ENCODE measurements around the gene PACRG. TPM values are rescaled to one million over a fixed set of nuclear protein-coding genes. Genes with fewer than 3 reads are reported as not detected.
A peak's percentile ranks its signal among the peaks of the same experiment; 100 is the strongest.

The PACRG gene
- total and polyA plus RNA-seq, 2 of the 13 experiments (the other 11 are each of a cell fraction or from before 2014, with no cell fraction given), result 0.13 TPM; not detected in 1

DNA sequence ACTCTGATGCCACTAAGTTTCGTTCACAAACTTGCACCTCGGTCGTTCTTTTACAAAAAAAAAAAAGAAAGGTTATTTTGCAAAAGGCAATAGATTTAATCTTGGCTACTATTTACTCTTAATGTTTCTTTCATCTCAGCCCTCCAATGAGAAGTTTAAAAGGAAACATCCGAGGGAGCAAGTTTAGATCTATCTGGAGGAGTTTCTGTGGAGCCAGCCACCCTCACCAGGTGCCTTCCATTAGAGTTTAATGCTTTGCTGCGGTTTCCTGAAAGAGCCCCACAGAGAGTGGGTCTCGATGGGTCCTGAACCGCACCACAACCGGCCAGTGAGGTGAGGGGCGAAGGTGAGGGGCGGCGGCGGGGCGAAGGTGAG, 840 bp upstream of the PACRG start:
- no peaks in the 10 kb centered on the region for H3K9me3 ChIP-seq (ENCODE audit: low read length)
- H3K9ac ChIP-seq (ENCODE audit: insufficient read depth, low read depth, low read length), result peak overlapping the region; percentile 78; the same call in 1 of the 2 replicates
- peaks cover 14% of the 10 kb centered on the region for H3K4me1 ChIP-seq (ENCODE audit: insufficient read depth, low read length)
- no peak for FAIRE-seq
- peak overlapping the region; percentile 70 to 80 (median 74) for H3K4me3 ChIP-seq (replicated peaks in 1 of 3; ENCODE audit: insufficient read depth in 1 of 3, low read depth in 2 of 3, low read length in 3 of 3)
- 1% methylated on average over 7 of the region's 13 CpGs for WGBS (ENCODE audit: low lambda C conversion rate)
- ATAC-seq, result peak; percentile 38
- no peaks in the 10 kb centered on the region for H3K79me2 ChIP-seq (ENCODE audit: insufficient read depth, low read length)
- POLR2A ChIA-PET, result no interaction called here
- no peaks in the 10 kb centered on the region for H4K20me1 ChIP-seq (ENCODE audit: insufficient read depth, low read length)
- CTCF ChIA-PET (ENCODE audit: low intra/inter-chr PET ratio, low total read pairs), result no interaction called here
- no peak for DNase-seq (ENCODE audit: low spot score)
- BruUV-seq (replicated peaks), result no TSS peak
- no peak overlapping the region for H3K27ac ChIP-seq (ENCODE audit: extremely low read length, insufficient read depth, low read length)
- in situ Hi-C loops (cut with HindIII; ENCODE audit: extremely low pct_ligation_motif_present, low pct_unique_long_range_greater_than_20kb) (loop anchor here (25.0 kb wide), 1 partner anchor 890 kb away; no protein-coding TSS in a partner anchor), intact Hi-C loops (cut with micrococcal nuclease; ENCODE audit: unreplicated experiment) (loop anchor here (10.0 kb wide), 3 partner anchors 472 to 982 kb away; partner anchors contain the start of gene QKI)
- peak overlapping the region; percentile 75 for H3K4me2 ChIP-seq (ENCODE audit: low read depth, low read length)
- no peaks in the 10 kb centered on the region for H3K27me3 ChIP-seq (ENCODE audit: control insufficient read depth in 1 of 2, insufficient read depth in 2 of 2, low read length in 2 of 2)
- H2AFZ ChIP-seq (ENCODE audit: low read length), result peak overlapping the region; percentile 78
- no peaks in the 10 kb centered on the region for H3K36me3 ChIP-seq (replicated peaks in 1 of 2; ENCODE audit: control insufficient read depth in 1 of 2, insufficient read depth in 2 of 2, low read length in 2 of 2)
- TF ChIP-seq ZNF256 (CRISPR knock-in tag; conservative IDR thresholded peaks at IDR 0.05) (no peak), CEBPB (IDR thresholded peaks at IDR 0.05; ENCODE audit: borderline replicate concordance, low read depth, low read length) (no peak), NCOR1 (IDR thresholded peaks at IDR 0.05; ENCODE audit: borderline replicate concordance, low read length) (no peak), NR2C2 (CRISPR knock-in tag; IDR thresholded peaks at IDR 0.05; ENCODE audit: borderline replicate concordance) (no peak), ZNF335 (CRISPR knock-in tag; IDR thresholded peaks at IDR 0.05) (no peak), JARID2 (CRISPR knock-in tag; IDR thresholded peaks at IDR 0.05; ENCODE audit: insufficient replicate concordance) (no peak), CCDC6 (CRISPR knock-in tag; IDR thresholded peaks at IDR 0.05) (no peak), ZSCAN21 (CRISPR knock-in tag; IDR thresholded peaks at IDR 0.05; ENCODE audit: borderline replicate concordance) (no peak), HMG20B (CRISPR knock-in tag; conservative IDR thresholded peaks at IDR 0.05) (no peak), ZNF10 (CRISPR knock-in tag; IDR thresholded peaks at IDR 0.05; ENCODE audit: borderline replicate concordance, low read depth) (no peak), CHD2 (IDR thresholded peaks at IDR 0.05; ENCODE audit: low read depth, low read length) (no peak), AGO1 (IDR thresholded peaks at IDR 0.05; ENCODE audit: low read depth, low read length, poor library complexity, severe bottlenecking) (no peak), NR3C1 (CRISPR knock-in tag; IDR thresholded peaks at IDR 0.05) (no peak), NBN (conservative IDR thresholded peaks at IDR 0.05) (no peak), ZNF333 (CRISPR knock-in tag; IDR thresholded peaks at IDR 0.05; ENCODE audit: borderline replicate concordance) (no peak), PRPF4 (IDR thresholded peaks at IDR 0.05; ENCODE audit: low read depth, low read length, poor library complexity, severe bottlenecking) (no peak)
- TF ChIP-seq, protein P1, sequence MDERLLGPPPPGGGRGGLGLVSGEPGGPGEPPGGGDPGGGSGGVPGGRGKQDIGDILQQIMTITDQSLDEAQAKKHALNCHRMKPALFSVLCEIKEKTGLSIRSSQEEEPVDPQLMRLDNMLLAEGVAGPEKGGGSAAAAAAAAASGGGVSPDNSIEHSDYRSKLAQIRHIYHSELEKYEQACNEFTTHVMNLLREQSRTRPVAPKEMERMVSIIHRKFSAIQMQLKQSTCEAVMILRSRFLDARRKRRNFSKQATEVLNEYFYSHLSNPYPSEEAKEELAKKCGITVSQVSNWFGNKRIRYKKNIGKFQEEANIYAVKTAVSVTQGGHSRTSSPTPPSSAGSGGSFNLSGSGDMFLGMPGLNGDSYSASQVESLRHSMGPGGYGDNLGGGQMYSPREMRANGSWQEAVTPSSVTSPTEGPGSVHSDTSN (CRISPR knock-in tag; IDR thresholded peaks at IDR 0.05), result no peak
- TF ChIP-seq, protein P2, sequence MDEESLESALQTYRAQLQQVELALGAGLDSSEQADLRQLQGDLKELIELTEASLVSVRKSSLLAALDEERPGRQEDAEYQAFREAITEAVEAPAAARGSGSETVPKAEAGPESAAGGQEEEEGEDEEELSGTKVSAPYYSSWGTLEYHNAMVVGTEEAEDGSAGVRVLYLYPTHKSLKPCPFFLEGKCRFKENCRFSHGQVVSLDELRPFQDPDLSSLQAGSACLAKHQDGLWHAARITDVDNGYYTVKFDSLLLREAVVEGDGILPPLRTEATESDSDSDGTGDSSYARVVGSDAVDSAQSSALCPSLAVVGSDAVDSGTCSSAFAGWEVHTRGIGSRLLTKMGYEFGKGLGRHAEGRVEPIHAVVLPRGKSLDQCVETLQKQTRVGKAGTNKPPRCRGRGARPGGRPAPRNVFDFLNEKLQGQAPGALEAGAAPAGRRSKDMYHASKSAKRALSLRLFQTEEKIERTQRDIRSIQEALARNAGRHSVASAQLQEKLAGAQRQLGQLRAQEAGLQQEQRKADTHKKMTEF (CRISPR knock-in tag; IDR thresholded peaks at IDR 0.05), result no peak
